ENCODE data around the gene PYGO2. TPM values are rescaled to one million over a fixed set of nuclear protein-coding genes. Genes with fewer than 3 reads are reported as not detected.

Gene PYGO2
- total RNA-seq, 1 donor, result 28.9 TPM

DNA sequence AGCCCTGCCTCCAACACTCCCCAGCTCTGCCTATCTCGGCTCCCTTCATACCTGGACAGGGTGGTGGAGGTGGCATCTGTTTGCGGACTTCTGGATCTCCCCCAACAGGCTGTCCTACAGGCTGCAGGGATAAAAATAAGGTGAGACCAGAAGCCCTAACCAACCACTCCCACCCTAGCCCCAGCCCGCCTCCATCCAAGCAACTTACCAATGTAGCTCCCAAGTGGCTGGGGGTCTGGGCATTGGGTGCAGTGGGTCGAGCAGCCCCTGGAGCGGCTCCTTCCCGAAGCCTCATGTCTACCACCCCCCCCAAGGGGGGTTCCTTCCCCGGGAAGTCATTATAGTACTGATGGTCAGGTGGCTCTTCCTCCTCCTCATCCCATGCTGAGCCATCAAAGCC is 4.5 kb upstream of the PYGO2 start:
- no peak for DNase-seq (ENCODE audit: low read depth)
- TF ChIP-seq, protein P1, sequence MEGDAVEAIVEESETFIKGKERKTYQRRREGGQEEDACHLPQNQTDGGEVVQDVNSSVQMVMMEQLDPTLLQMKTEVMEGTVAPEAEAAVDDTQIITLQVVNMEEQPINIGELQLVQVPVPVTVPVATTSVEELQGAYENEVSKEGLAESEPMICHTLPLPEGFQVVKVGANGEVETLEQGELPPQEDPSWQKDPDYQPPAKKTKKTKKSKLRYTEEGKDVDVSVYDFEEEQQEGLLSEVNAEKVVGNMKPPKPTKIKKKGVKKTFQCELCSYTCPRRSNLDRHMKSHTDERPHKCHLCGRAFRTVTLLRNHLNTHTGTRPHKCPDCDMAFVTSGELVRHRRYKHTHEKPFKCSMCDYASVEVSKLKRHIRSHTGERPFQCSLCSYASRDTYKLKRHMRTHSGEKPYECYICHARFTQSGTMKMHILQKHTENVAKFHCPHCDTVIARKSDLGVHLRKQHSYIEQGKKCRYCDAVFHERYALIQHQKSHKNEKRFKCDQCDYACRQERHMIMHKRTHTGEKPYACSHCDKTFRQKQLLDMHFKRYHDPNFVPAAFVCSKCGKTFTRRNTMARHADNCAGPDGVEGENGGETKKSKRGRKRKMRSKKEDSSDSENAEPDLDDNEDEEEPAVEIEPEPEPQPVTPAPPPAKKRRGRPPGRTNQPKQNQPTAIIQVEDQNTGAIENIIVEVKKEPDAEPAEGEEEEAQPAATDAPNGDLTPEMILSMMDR (IDR thresholded peaks at IDR 0.05; ENCODE audit: insufficient read depth, low read depth, low read length), result no peak
- no peak overlapping the region for H3K4me3 ChIP-seq (ENCODE audit: low read depth, low read length)

DNA sequence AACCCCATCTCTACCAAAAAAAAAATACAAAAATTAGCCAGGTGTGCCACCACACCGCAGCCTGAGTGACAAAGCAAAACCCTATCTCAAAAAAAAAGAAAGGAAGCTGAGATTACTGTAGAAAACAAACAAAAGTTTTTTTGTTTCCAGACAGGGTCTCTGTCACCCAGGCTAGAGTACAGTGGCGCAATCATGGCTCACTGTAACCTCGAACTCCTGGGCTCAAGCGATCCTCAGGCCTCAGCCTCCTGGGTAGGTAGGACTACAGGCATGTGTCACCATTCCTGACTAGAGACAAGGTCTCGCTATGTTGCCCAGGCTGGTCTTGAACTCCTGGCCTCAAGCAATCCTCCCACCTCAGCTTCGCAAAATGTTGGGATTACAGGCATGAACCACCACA is 2.8 kb upstream of the PYGO2 start:
- TF ChIP-seq, protein P1 (IDR thresholded peaks at IDR 0.05; ENCODE audit: insufficient read depth, low read depth, low read length), result no peak
- H3K4me3 ChIP-seq (ENCODE audit: low read depth, low read length), result no peak overlapping the region
- DNase-seq (ENCODE audit: low read depth), result no peak

GRCh38 chr1:154963643-154964042 is 2.1 kb upstream of the PYGO2 start:
- TF ChIP-seq, protein P1 (IDR thresholded peaks at IDR 0.05; ENCODE audit: insufficient read depth, low read depth, low read length), result no peak
- H3K4me3 ChIP-seq (ENCODE audit: low read depth, low read length), result no peak overlapping the region
- DNase-seq (ENCODE audit: low read depth), result no peak

DNA sequence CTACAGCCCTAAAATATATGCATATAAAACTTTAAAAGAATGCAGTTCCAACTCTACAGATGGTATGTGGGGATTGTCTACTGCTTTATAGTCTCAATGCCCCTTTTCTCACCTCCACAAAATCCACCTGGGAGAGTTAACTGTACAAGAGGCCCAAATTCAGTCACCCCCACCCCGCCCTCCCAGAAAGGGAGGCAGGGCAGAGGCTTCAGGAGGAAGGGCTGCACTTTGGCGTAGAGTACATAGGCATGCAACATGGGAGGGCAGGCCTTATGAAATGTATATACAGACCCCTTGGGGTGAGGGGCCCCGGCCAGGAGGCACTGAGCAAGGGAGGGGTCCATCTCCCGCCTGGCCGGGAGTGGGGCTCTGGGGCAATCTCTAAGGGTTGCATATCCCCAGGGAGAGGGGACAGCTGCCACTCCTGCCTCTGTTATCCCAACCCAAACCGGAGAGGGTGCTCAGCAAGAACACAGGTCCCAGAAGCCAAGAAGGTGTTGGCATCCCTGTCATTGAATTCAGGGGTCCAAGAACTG is 1.3 kb upstream of the PYGO2 start:
- no peak for DNase-seq (ENCODE audit: low read depth)
- H3K4me3 ChIP-seq (ENCODE audit: low read depth, low read length), result no peak overlapping the region
- TF ChIP-seq, protein P1 (IDR thresholded peaks at IDR 0.05; ENCODE audit: insufficient read depth, low read depth, low read length), result no peak

GRCh38 chr1:154962156-154962749 is 671 bp upstream of the PYGO2 start:
- TF ChIP-seq, protein P1 (IDR thresholded peaks at IDR 0.05; ENCODE audit: insufficient read depth, low read depth, low read length), result no peak
- peak overlapping the region; percentile 73 for H3K4me3 ChIP-seq (ENCODE audit: low read depth, low read length)
- no peak for DNase-seq (ENCODE audit: low read depth)

DNA sequence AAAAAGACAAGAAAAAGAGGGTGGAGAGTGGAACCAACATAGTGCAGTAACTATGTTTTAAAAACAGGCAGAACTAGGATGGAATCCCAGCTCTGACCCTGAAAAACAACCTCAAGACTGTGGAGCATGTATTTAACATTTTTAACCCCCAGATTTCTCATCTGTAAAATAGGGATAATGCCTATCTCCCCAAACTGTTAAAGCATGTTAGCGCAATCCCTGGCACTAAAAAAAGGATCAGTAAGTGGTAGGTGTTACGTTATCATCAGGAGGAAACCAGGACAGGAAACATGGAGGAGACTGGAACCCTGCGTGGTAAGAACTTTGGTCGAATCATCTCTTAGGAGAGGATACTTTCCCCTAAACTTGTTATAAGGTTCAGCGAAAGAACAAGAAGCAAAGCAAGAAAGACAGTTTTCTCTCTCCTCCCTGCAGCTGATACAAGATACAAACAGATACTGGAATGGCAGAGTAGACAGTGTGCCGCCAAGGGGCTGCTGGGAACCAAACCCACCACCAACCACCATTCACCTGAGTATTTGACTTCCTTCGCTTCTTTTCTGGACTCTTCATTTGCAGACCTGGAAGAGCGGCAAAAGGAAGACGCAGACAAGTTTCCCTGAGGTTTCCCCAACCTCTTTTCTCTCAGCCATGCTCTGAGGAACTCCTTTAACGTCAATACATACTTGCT is 991 bp downstream of the PYGO2 start:
- no peak for DNase-seq (ENCODE audit: low read depth)
- peak overlapping the region; percentile 73 for H3K4me3 ChIP-seq (ENCODE audit: low read depth, low read length)
- TF ChIP-seq, protein P1 (IDR thresholded peaks at IDR 0.05; ENCODE audit: insufficient read depth, low read depth, low read length), result no peak
